NCI-H1694 (cell line): ENCODE data around the gene EIF5A2.
"Not testable (repeated sequence)": the region's sequence is repeated elsewhere in the genome, so short reads cannot be mapped to it uniquely, and the experiment has no call there.

Source experiments
- DNase-seq: peaks from one replicate; lab custom pipeline; 2025; lab: John Stamatoyannopoulos, UW

EIF5A2 gene

GRCh38 chr3:170908235-170909116 lies at the start of gene EIF5A2:
TSS of gene EIF5A2 (minus strand) at chr3:170908637. CDS start at chr3:170907806, 831 bp downstream.
- DNase-seq: peak; percentile 91

GRCh38 chr3:170956647-170957046 lies 48.2 kb upstream of the EIF5A2 start:
- no peak for DNase-seq

DNA sequence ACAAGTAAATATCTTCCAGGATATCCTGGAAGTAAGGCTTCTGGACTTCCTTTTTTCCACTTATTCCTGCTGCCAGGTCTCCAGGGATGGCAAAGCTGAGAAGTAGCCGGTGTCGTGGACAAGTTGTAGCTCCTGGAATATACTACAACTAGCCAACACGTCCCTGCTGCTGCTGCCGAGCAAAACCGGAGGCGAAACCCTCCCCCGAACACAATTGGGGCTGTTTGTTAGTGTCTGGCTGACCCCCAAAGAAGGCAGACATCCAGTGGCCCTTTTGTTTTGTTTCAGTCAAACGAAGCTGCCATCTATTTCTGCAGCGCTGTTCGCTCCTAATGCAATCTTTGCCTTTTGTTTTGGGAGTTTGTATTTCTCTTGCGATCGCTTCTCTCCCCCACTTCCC lies 45.3 kb upstream of the EIF5A2 start:
- no peak for DNase-seq

GRCh38 chr3:170953229-170953628 lies 44.8 kb upstream of the EIF5A2 start:
- no peak for DNase-seq

DNA sequence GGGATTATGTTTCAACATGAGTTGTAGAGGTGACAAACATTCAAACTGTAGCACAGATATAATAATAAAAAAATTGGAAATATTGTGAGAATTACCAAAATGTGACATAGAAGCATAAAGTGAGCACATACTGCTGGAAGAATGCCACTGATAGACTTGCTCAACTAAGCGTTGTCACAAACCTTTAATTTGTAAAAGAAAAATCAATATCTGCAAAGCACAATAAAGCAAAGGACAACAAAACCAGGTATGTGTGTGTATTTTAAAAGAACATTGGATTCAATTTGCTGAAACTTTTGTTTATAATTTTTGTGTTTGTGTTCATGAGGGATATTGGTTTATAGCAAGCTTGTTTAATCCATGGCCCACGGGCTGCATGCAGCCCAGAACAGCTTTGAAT lies 40.8 kb upstream of the EIF5A2 start:
- DNase-seq: no peak

DNA sequence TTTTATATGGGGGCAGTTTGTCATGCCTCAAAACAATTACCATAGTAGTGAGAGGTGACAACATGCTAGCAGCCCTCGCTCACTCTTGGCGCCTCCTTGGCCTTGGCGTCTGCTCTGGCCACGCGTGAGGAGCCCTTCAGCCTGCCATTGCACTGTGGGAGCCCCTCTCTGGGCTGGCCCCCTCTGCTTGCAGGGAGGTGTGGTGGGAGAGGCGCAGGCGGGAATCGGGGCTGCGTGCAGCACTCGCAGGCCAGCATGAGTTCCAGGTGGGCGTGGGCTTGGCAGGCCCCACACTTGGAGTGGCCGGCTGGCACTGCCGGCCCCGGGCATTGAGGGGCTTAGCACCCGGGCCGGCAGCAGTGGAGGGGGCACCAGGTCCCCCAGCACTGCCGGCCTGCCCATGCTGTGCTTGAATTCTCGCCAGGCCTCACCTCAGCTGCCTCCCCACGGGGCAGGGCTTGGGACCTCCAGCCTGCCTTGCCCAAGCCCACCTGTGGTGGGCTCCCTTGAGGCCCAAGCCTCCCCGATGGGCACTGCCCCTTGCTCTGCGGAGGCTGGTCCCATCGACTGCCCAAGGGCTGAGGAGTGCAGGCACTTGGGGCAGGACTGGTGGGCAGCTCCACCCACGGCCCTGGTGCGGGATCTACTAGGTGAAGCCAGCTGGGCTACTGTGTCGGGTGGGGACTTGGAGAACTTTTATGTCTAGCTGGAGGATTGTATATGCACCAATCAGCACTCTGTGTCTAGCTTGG lies 38.8 kb upstream of the EIF5A2 start:
- no peak for DNase-seq

- no peak for DNase-seq
Measured at GRCh38 chr3:170942011-170942410, 33.6 kb upstream of the EIF5A2 start.

DNA sequence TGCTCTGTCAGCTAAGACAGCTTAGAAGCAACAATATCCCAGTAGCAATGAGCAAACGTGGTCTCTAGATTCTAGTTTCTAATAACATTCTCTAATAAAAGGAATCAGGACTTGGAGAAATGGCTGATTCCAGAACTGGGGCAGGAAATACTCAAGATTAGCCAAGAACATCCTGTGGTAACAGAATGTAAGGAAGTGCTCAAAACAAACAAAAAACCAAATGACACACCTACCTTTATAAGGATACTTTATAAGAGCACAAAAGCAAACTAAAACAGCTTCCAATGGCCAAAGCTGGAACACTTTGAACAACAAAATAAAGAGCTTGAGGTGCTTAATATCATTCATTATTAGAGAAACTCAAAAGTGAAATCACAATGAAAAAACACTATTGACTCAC lies 33.1 kb upstream of the EIF5A2 start:
- no peak for DNase-seq

- not testable (repeated sequence) for DNase-seq
Measured at GRCh38 chr3:170933039-170933438, 24.6 kb upstream of the EIF5A2 start.

DNA sequence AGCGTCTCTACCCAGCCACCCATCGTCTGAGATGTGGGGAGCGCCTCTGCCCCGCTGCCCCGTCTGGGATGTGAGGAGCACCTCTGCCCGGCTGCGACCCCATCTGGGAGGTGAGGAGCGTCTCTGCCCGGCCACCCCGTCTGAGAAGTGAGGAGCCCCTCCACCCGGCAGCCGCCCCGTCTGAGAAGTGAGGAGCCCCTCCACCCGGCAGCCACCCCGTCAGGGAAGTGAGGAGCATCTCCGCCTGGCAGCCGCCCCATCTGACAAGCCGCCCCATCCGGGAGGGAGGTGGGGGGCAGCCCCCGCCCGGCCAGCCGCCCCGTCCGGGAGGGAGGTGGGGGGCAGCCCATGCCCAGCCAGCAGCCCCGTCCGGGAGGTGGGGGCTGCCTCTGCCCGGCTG lies 15.1 kb upstream of the EIF5A2 start:
- not testable (repeated sequence) for DNase-seq

- DNase-seq: no peak
Measured at GRCh38 chr3:170918715-170919114, 10.3 kb upstream of the EIF5A2 start.

- no peak for DNase-seq
Measured at GRCh38 chr3:170914690-170915089, 6.3 kb upstream of the EIF5A2 start.

DNA sequence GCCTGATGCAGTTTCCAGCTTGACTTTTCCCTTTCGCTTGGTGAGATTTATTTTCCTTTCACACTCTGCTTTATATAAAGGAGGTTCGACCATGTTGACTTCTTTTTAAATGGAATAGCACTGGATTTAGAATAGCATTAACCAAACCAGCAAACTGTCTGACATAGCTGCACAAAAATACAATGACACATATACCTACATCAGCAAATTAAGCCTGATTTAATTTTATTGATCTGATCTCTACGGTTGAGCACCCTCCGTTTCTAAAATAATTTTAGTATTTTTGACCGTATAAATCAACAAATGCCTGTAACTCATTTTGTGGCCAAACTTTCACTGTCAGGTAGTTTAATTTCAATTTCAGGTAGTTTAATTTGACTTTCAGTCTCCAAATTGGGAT lies 5.8 kb upstream of the EIF5A2 start:
- DNase-seq: no peak

GRCh38 chr3:170911051-170911450 lies 2.6 kb upstream of the EIF5A2 start:
- no peak for DNase-seq

GRCh38 chr3:170910542-170910941 lies 2.1 kb upstream of the EIF5A2 start:
- DNase-seq: no peak

DNA sequence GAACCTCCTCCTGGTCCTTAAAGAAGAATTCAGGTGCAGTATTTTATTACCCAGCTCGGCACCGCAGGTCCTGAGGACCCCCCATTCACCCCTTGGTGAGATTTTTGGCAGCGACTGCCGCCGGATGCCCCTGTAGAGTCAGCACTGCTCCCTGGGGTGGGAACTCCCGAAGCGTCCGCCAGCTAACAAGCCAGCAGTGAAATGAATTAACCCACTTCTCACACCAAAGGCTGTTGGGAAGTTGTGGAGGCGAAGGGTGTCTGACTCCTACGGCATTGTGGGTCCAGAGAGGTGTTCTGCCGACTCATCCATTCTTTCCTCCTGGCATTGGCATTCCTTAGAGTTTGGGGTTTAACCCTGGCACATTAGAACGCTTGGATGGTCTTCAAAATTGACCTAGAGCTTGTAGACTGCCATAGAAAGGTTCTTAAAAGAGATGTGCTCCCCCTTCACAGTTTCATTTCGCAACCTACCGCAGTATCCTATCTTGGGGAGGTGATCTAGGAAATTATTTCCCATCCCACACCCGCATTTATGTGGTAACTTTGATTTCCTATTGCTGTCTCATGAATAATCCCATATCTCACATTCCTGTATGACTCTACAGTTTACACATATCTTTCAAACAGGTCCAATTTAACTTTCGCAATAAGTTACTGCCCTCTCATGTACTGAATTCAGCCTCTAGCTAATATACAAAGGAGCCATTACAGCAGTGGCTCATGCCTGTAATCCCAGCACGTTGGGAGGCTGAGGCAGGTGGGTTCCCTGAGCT lies 879 bp upstream of the EIF5A2 start:
- no peak for DNase-seq

DNA sequence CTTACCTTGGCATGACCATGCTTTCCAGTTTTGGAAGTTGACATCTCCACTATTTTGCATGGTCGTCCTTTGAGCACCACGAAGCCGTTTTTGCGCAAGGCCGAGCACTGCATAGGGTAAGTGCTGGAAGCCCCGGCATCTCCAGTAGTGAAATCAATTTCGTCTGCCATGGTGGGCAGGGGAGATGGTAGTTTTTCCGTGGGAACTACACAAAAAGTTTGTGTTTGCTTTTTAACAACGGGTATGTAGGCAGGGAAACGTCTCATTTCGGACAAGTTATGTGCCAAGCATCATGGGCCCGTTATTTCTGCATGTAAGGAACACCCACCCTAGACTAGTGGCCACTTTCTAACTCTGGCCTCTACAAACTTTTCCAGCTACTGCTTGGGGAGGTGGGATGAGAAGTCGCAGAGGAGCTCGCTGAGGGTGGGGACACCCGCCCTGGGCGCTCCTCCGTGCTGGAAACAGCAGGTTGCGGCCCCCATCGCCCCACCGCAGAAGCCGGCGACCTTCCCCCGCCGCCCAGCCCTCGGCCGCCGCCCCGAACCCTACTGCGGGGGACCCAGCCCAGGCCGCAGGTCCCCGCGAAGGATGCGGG lies 701 bp downstream of the EIF5A2 start:
- DNase-seq: no peak

- DNase-seq: no peak
Measured at GRCh38 chr3:170905862-170906261, 2.6 kb downstream of the EIF5A2 start.

GRCh38 chr3:170903123-170903522 lies 5.3 kb downstream of the EIF5A2 start:
- DNase-seq: no peak

DNA sequence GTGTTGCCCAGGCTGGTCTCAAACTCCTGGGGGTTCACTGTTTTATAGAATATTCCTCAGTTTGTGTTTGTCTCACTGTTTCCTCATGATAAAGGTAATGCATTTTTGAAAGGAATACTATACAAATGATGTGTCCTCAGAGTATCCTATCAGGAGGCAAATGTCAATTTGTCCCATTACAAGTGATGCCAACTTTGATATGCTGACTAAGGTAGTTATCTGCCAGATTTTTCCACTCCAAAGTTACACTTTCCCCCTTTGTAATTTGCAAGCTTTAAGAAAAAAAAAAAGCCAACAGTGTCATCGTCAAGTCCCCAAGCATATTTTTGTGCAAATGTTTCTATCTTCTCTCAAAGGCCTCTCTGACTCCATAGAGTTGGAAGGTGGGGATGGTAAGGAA lies 9.0 kb downstream of the EIF5A2 start:
- DNase-seq: no peak

- DNase-seq: no peak
Measured at GRCh38 chr3:170897978-170898377, 10.5 kb downstream of the EIF5A2 start.

DNA sequence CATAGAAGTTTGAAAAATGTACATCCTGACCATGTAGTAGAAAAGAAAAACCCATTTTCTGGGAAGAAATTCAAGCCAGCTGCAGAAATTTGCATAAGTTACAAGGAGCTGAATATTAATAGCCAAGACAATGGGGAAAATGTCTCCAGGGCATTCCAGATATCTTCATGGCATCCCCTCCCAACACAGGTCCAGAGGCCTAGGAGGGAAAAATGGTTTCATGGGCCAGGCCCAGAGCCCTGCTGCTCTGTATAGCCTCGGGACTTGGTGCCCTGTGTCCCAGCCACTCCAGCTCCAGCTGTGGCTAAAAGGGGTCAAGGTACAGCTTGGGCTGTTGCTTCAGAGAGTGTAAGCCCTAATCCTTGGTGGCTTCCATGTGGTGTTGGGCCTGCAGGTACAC lies 11.2 kb downstream of the EIF5A2 start:
- DNase-seq: not testable (repeated sequence)
